GM19463 (cell line): Measurements from ENCODE around the gene KIF3A.

Source experiments
- ATAC-seq: cut with Tn5 transposase; IDR thresholded peaks from one replicate; pipeline ENCODE4 v1.9.1; 2021; ENCODE audit warnings: mild to moderate bottlenecking, moderate library complexity; ENCODE audit not compliant: unreplicated experiment

The KIF3A gene

DNA sequence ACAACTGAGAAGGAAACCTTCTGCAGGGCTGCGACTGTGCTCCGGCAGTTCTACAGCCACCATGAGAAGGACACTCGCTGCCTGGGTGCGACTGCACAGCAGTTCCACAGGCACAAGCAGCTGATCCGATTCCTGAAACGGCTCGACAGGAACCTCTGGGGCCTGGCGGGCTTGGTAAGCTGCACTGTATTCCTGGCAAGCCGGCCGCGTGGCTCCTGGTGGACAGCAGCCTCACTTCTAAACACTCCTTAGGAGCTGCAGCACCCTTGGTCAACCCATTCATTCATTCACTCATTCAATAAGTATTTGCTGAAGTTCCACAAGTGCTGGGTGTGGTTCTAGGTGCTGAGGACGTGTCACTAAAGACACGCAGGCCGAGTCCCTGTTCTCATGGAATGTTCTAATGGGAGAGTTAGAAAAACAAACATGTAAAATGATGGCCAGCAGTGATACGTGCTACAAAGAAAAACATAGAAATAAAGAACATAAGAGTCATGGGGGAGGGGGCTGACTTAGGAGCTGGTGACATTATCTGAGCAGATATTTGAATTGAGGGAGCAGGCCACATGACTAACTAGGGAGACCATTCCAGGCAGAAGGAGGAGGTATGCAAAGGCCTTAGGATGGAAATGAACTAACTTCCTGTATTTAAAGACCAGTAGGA, 57.5 kb downstream of the KIF3A start:
- no peak for ATAC-seq

DNA sequence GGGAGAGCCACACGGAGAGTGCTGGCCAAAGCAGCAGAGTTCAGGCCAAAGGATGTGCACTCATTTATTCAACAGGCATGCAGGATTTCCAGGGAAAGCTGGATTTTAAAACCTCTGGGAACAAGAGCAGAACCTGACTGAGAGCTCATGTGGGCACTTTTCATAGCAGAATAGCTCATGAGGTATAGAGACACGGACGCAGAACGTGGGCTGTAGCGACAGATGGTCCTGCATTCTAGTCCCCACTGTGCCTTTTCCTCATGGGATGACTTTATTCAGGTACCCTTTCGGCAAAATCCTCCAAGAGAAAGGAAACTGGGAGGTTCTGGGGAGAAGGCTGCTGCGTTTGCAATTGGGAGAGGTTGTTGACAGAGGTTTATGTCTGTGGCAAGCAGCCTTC, 58.2 kb downstream of the KIF3A start:
- no peak for ATAC-seq

DNA sequence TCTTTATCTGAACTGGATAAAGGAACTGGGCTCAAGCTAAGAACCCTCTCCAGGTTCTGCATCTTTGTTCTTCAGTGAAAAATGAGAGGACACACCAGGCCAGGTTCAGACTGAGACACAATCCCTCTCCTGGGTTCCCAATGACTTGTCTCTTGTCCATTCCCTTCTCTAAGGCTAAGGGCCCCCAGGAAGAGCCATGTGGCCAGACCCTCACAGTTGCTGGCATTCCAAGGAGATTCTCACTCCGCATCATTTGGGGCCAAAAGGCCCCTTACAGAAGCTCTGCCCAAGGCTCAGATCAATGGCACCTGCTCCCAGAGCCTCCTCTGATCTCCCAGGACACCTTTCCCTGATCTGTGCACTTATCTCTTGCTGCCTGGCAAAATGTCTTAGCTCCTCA, 58.6 kb downstream of the KIF3A start:
- ATAC-seq = no peak

DNA sequence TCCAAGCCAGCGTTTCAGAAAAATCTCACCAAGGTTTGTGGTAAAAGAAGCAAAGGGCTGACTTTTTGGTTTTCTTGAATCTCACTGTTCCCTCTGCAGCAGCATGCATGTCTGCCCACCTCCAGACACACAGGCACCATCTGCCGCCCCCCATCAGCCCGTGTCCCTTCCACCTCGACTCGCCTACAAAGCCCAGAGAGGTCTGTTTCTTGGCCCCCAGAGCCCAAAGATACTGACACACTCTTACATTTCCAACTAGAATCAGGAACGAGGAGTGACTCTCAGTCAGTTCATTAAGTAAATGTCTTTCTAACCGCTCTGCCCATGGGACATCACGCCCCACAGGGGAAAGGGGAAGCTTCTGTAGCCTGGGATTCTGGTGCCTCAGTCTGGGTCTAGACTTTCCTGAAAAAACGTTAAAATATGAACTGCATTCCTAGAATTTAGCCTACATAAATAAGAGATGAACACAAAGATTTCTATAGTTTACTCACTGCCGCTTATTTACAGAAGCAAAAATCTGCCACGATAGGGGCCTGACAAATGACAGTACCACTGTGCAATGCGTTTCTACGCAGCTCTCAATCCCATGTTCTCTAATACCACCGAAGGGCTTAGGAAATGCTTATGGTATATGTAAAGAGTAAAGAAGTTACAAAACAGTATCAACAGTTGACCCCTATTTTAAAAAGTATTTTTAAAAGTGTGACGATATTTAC, 59.5 kb downstream of the KIF3A start:
- no peak for ATAC-seq

DNA sequence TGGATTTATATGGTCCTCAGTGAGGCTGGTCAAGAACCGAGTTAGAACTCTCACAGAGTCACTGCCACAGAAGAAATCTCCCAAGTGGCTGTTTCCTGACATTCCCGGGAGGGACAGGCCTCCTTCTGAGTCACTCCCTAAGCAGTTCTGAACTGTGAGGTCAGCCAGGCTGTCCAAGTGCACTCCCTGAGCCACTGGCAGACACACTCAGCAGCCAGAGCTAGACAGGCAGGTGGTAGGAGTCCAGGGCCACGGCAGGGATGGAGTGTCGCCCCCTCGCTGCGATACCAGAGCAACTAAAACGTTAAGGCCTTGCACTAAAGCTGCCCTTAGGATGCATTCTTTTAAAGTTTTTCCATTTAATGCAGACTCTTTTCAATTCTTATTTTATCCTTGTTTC, 60.2 kb downstream of the KIF3A start:
- no peak for ATAC-seq

DNA sequence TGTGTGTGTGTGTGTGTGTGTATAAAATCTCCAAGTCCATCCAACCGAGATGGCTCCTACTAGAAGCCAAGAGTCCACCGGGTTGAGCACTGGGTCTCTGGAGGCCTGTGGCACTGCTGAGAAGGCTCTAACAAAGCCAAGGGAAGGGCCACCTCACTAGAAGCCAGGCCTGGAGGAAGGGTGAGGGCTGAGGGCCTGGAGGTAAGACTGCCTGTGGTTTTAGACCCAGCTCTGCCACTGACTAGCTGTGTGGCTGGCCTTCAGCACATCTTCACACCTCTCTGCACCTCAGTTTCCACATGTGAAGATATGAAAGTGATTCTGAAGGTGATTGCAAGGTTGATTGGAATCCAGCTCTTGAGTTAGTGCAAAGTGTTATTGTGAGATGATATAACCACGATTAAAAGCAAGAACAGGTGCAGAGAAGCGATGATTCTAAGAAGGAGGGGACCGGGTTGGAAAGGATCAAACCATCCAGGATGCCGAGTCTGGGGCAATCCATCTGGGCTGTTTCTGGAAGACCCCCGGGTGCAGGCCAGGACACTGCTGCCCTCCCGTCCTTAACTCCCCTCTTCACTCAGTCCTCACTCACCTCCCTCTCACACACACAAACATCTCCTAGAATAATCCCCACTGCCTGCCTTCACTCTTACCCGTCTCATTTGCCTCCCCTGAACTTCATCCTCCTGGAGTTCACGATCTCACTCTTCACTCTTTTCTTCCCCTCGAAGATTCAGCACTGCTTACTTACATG, 61.2 kb downstream of the KIF3A start:
- ATAC-seq = no peak

DNA sequence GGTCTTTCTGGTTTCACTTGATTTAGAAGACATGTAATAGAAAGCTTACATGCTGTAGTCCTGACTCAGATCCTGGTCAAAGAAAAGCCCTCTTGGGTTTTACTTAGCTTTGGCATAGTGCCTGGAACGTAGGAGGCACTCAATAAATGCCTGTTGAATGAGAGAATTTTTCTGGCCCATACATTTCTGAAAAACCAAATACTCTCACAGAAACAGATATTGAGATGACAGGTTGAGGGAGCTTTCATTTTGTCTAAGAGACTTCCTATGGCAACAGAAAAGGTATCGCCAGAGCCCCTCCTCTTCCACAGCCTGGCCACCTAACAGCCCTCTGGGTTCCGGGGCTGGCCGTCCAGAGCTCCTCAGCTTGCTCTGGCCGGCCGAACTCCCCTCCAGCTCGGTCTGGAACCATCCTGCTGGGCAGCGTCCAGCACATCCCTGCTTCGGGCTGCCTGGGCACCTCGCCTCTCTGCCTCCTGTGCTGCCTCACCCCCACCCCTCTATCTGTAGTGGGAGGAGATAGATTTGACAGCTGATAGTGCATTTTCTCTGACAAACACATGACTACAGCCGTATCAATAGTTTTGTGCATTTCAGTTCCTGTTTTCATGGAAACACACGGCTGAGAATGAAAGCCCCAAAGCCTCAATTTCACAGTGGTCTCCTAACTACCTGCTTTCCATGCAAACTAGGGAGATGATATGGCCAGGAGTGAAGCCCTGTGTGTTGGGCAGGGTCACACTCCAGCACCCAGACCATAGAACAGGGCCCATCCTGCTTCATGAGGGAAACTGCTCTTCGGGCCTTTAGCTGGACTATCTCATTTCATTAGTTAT, 62.5 kb downstream of the KIF3A start:
- ATAC-seq = peak; percentile 82

DNA sequence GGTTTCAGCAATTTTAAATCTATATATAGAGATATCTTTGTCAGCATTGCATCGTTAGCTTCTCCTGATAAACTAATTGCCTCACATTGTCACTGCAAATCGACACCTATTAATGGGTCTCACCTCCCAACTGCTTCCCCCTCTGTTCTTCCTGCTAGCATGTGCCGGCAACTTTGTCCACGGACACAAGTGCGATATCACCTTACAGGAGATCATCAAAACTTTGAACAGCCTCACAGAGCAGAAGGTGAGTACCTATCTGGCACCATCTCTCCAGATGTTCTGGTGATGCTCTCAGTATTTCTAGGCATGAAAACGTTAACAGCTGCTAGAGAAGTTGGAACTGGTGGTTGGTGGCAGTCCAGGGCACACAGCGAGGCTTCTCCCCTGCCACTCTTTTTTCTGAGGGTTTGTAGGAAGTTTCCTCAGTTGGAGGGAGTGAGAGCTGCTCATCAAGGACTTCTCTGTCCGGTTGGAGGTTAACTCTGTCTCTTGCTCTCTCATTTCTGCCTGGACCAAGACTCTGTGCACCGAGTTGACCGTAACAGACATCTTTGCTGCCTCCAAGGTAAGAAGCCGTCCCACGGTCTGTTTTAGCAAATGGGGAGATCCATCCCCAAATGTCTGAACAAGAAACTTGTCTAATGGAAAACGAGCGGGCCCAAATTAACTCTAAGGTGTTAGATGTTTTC, 63.3 kb downstream of the KIF3A start, which contains the start of gene IL4:
Gene IL4, plus strand, starts transcription at position 51 of the 692 bp plus-strand sequence. Its CDS starts 62 bp downstream, at position 113.
- no peak for ATAC-seq

DNA sequence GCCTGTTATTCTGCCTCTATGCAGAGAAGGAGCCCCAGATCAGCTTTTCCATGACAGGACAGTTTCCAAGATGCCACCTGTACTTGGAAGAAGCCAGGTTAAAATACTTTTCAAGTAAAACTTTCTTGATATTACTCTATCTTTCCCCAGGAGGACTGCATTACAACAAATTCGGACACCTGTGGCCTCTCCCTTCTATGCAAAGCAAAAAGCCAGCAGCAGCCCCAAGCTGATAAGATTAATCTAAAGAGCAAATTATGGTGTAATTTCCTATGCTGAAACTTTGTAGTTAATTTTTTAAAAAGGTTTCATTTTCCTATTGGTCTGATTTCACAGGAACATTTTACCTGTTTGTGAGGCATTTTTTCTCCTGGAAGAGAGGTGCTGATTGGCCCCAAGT, 63.9 kb downstream of the KIF3A start:
- ATAC-seq = no peak

DNA sequence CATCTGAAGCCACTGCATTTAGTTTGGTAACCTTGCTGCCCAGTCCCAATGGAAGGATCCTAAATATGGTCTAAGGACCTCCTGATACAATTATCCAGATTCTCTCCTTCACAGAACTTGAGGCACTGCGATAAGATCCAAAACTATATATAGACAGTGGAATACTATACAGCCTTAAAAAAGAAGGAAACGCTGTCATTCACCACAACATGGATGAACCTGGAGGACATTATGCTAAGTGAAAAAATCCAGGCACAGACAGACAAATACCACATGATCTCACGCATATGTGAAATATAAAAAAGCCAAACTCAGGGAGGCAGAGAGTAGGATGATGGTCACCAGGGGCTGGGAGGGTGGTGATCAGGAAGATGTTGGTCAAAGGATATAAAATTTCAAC, 66.3 kb downstream of the KIF3A start:
- no peak for ATAC-seq

DNA sequence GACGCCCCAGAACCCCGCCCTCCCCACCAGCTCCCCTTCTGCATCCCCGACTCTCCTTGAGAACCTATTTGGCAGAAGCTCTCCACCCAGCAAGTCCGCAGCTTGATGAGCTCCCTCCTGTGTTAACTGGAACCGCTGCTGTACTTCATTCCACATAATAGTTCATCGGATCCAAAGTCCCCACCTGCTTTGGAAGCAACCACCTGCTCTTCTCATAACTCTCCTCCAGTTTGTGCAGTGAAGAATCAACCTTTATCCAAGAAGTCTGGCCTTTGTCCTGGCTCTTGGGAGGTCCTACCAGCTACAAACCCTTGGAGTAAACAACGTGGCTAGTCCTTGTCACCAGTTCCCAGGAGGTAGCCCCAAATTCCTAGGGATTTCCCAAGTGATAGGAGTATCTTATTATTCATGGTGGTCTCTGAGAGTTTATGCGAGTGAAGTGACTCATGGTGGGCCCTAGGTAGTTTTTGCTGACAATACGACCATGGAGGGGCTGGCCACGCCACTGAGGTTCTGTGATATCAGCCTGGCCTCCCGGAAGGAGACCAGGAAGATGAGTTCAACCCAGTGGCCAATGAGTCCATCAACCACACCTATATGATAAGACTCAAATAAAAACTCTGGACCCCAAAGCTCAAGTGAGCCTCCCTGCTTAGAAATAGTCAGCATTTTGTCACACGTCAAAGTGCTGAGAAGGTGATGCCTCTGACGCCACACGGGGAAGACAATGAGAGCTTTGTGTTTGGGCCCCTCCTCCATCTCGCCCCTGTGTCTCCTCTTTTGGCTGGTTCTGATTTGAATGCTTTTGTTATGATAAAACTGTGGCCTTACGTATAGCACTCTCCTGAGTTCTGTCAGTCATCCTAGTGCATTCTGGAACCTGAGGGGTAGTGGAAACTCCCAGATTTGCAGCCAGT, 67.1 kb downstream of the KIF3A start:
- ATAC-seq = no peak

DNA sequence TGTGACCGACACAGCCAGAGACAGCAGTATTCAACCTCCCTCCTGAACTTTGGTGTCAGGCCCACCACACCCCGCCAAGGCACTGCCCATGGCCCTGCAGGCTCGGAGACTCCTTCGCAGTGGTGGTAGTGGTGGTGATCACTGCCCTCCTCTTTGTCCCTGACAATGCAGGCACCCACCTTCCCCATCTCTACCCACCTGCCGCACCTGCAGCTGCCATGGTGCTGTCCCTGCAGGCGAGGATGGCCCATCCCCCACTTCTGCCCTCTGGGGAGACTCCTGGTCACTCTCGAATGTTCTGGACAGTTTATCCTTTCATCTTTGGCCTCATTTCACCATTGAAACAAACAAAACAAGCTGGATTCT, 67.9 kb downstream of the KIF3A start:
- ATAC-seq = no peak

DNA sequence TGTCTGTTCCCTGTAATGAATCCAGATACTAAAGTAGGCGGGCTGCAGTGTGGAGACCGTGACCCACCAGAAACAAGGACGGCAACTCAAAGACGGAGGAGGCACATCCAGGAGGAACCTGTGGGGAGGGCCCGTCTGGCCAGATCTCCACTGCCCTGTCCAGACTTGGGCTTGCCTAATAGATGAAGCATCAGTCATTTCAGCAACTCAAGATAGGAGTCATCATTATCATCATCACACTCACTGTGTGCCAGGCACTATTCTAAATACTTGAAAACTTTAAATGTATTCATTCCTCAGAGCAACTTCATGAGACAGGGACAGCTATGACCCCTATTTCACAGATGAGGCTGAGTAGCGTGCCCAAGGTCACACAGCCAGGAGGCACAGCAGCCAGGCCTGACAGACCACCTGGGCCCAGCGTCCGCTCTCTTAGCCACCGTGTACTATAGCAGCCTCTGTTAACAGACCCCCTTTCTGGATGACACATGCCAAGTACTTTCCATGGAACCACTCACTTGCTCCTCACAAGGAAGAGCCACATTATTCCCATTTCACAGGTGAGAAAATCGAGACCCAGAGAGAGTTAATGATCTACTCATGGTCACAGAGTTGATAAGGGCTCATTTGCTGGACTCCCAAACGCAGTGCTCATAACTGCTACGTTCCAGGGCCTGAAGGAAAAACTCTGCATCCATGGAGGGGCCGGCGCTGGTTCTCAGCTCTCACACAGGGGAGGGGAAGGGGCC, 68.5 kb downstream of the KIF3A start:
- no peak for ATAC-seq

DNA sequence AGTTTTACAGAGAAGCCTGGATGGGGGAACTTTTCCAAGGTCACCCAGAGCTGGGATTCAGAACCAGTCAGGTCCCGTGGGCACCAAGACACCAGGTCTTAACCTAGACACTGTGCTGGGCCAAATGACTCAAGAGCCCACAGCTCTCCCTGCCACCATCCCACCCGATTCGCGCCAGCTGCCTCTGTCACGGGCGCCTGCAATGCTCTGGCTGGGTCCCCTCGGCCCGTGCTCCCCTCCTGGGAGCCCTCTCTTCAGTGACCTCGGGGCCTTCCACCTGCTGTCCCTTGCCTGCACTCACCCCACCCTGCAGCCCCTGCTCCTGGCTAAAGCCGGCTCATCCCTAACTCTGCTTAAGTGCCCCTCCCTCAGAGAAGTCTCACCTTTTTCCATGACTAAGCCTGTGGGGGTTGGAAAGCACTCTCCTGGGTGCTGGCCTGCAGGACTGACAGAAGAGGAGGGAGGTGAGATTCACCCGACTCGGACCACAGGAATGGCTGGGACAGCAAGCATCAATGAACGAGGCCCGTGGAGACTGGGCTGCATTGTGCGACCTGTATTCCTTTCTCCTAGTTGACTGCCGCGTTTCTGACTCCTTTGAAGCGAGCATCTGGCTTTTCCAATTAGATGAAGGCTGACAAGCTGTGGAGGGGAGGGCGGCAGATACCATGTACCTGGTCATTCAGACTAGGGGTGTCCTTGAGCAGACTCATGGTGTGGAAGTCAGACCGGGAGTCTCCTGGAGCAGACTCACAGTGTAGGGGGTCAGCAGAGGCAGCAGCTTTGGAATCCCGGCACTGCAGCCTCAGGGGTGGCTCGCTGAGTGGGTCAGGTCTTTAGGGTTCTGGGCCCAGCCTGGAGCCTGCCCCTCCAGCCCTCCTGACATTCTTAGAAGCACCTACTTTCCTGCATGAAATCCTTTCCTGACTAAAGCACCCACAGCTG, 69.3 kb downstream of the KIF3A start:
- no peak for ATAC-seq

DNA sequence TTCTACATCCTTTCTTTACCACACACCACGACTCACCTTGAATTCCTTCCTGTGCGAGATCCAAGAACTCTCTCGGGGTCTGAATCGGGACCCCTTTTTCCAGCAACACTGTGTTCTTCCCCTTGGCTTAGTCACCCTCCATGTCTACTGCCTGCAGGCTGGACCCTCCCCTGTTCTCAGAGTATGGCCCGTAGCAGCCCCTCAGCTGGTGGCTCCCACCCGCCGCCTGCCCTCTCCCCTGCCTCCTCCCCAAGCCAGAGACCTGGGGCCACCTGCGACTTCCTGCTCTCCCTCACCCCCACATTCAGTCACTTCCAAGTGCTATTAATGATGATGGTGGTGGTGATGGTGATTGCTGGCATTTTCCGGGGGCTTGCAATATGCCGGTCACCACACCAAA, 70.0 kb downstream of the KIF3A start:
- no peak for ATAC-seq

DNA sequence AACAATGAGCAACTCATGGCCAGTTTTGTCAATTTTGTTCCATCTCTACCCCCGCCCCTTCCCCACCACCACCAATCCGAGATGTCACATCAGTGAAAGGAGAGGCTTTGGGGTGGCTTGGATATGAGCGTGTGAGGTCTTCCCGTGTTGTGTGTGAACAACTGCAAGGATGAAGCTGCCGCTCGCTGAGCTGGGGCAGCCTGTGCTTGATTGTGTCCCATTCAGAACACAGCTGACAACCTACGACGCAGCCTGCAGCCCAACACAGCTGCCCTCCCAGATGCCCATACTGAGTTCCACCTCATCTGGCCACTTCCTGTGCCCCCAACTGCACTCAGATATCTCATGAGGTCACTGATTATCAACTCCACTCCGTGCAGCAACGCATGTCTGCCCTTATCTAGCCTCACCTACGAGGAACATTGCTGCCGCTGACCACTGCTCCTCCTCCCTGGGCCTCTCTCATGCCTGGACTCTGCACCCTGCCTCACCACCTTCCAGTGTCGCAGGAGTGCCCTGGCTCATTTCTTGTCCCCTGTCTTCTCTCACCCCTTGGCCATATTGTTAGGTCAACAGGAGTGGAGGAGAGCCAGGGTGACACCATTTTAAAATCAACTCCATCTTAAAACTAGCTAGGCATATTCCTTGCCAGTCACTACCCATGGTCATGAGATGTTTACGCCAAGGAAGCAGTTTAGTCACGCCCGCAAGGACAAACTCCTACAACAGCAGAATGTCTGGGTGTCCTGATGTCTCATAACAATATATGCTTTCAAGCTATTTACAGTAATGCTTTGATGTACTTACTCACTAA, 70.8 kb downstream of the KIF3A start:
- ATAC-seq = no peak

DNA sequence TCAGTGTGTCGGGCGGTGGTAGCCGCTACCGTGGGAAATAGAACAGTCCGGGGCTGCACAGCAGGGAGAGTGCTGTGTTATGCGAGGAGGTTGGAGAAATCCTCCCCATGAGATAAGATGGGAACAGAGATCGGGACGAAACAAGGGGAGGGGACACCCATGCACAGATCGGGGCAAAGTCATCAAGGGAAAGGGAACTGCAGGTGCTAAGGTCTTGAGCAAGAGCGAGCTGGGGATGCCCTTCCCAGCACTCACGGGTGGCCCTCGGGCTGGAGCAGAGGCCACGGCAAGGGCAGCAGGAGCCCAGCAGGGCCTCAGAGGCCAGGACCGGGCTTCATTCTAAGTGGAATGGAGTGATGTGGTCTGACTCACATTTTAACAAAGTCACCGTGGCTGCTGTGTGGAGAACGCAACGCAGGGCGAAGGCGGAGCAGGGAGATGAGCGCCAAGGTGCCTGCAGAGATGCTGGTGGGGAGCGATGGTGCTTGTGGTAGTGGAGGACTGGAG, 71.7 kb downstream of the KIF3A start:
- no peak for ATAC-seq
